A673 (cell line): ENCODE measurements around the gene PDE6B.

Source experiments
- CTCF ChIP-seq: fragments of 300-800, 200-600 bp; sonication (generic); conservative IDR thresholded peaks from 2 replicates; pipeline ENCODE4 v1.5.1; 2017; ENCODE audit warnings: low read depth, mild to moderate bottlenecking, antibody characterized with exemption, low read length, moderate library complexity, mixed read lengths
- EZH2 ChIP-seq: fragments of 200-600 bp; sonication (generic); IDR thresholded peaks from 2 replicates; pipeline ENCODE4 v1.6.1; 2017; ENCODE audit warnings: borderline replicate concordance, low read depth, mild to moderate bottlenecking, mixed read lengths, antibody characterized with exemption, low read length; ENCODE audit not compliant: poor library complexity, severe bottlenecking

DNA sequence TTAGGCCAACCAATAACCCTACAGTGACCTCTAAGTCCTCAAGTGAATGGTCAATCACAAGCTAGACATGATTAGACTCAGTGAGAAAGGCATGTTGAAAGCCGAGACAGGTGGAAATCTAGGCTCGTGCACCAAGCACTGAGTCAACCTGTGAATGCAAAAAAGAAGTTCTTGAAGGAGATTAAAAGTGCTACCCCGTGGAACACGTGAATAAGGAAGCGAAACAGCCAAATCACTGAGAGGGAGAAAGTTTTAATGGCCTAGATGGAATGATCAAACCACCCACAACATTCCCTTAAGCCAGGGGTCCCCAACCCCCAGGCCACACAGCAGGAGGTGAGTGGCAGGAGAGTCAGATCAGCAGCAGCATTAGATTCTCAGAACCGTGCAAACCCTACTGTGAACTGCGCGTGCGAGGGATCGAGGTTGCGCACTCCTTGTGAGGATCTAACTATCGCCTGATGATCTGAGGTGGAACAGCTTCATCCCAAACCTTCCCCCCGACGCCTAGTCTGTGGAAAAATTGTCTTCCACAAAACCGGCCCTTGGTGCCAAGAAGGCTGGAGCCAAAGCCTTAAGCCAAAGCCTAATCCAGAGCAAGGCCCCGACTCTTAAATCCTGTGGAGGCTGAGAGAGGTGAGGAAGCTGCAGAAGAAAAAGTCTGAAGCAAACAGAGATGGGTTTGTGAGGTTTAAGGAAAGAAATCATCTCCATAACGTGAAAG lies 19.5 kb upstream of the PDE6B start:
- TF ChIP-seq CTCF: no peak
- TF ChIP-seq EZH2: no peak
